ENCODE data around the gene ELP4. TPM values are rescaled to one million over a fixed set of nuclear protein-coding genes. Genes with fewer than 3 reads are reported as not detected.

The ELP4 gene
- total RNA-seq, 1 donor from 2014 or later = 19.5 TPM

DNA sequence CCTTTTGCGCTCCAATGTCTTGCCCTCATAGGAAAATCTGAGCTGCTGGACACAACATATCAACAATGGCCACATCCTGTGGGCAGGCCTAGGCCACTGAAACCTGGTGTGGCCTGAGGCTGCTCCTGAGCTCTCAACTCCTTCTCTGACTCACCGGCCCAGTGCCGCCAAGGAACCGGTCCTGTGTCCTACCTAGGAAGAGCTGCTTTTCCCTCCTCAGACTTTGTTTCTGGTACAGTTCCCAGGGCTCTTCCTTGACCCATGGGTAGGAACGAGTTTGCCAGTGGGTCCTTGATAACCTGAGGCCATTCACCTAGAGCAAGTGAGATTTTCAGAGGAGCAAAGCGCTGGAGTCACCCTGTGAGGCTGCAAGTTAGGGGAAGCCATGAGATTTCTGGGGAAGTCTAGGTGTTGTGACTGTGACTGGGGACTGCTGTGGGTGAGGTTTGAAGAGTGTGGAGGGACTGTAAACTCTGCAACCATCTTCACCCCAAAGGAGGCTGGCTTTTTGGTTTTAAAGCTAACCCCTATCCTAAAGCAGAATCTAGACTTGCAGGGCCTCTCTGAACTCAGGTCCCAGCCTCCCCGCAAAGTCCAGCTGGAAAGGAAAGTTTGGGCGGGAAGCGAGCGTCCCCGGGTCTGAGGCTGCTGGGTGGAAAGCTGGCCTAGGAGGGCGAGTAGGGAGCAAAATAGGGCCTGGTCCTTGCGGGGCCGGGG lies 313.5 kb downstream of the ELP4 start:
- H3K36me3 Mint-ChIP-seq = no peaks in the 10 kb centered on the region
- no peaks in the 10 kb centered on the region for H3K9me3 Mint-ChIP-seq
- peaks cover 97% of the 10 kb centered on the region for H3K27me3 Mint-ChIP-seq (ENCODE audit: low read depth)
- H3K4me1 Mint-ChIP-seq = peaks cover 5% of the 10 kb centered on the region
- DNase-seq (ENCODE audit: low spot score in 2 of 2, unreplicated experiment in 2 of 2) = no peak
- no peak overlapping the region for H3K27ac Mint-ChIP-seq
- H3K4me3 Mint-ChIP-seq = no peak overlapping the region
- TF ChIP-seq, protein P1, sequence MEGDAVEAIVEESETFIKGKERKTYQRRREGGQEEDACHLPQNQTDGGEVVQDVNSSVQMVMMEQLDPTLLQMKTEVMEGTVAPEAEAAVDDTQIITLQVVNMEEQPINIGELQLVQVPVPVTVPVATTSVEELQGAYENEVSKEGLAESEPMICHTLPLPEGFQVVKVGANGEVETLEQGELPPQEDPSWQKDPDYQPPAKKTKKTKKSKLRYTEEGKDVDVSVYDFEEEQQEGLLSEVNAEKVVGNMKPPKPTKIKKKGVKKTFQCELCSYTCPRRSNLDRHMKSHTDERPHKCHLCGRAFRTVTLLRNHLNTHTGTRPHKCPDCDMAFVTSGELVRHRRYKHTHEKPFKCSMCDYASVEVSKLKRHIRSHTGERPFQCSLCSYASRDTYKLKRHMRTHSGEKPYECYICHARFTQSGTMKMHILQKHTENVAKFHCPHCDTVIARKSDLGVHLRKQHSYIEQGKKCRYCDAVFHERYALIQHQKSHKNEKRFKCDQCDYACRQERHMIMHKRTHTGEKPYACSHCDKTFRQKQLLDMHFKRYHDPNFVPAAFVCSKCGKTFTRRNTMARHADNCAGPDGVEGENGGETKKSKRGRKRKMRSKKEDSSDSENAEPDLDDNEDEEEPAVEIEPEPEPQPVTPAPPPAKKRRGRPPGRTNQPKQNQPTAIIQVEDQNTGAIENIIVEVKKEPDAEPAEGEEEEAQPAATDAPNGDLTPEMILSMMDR (IDR thresholded peaks at IDR 0.05; ENCODE audit: unreplicated experiment) = no peak

DNA sequence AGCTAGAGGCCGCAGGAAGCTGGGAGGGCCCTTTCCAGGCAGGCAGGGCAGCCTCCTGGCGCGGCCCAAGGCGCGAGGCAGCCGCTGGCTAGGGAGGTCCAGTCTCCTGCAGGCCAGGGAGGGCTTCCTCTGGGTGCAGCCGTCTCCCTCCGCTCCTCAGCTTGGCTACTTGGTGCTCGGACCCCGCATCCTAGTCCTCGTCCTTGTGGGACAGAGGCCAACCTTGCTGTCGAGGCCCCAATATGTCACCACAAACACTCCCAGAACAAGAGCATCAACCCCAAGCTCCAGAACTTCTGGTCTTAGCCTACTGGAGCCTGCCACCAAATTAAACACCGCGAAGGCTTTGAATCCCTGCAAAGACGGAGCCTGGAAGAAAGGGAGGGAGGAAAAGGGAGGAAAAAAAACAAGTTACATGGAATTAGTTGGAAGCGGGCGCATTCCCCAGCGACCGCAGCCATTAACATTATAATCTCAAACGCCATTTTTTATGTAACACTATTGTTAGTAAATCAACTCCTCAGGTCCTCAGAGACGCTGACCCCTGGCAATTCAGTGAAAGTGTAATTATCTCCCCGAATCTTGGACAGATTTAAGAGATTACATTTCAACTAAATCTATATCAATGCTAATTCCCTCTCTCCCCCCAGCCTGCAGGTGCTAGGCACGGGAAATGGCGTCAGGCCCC lies 314.2 kb downstream of the ELP4 start:
- no peaks in the 10 kb centered on the region for H3K36me3 Mint-ChIP-seq
- no peak for DNase-seq (ENCODE audit: low spot score in 2 of 2, unreplicated experiment in 2 of 2)
- H3K9me3 Mint-ChIP-seq = no peaks in the 10 kb centered on the region
- H3K4me1 Mint-ChIP-seq = peaks cover 5% of the 10 kb centered on the region
- H3K4me3 Mint-ChIP-seq = no peak overlapping the region
- H3K27me3 Mint-ChIP-seq (ENCODE audit: low read depth) = peaks cover 96% of the 10 kb centered on the region
- H3K27ac Mint-ChIP-seq = no peak overlapping the region
- TF ChIP-seq, protein P1 (IDR thresholded peaks at IDR 0.05; ENCODE audit: unreplicated experiment) = no peak

DNA sequence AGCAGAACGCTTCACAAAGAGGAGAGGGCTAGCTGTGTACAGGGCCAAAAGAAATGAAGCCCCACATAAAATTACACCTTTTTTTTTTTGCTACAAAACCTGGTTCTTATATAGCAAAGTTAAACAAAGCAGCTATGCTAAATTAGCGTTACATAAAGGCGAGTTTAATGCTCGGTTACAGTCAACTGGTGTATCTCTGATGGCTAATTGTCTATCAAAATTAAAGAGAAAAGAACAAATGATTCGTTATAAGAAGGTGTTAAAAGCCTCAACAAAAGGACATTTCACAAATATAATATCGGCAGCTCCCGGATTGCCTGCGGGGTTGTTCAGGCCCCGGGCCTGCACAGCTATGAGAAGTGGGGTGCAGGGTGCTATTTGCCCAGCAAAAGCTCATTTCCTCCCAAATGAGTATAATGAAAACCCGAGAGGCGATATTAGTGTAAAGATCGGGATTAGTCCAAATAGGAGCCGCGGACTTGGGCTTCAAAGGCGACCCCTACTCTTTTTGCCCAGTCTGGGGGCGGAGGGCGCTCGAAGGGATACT lies 314.8 kb downstream of the ELP4 start:
- Mint-ChIP-seq H3K9me3 (no peaks in the 10 kb centered on the region), H3K27ac (no peak overlapping the region), H3K4me1 (peaks cover 5% of the 10 kb centered on the region), H3K27me3 (ENCODE audit: low read depth) (peaks cover 96% of the 10 kb centered on the region), H3K4me3 (no peak overlapping the region), H3K36me3 (no peaks in the 10 kb centered on the region)
- TF ChIP-seq, protein P1 (IDR thresholded peaks at IDR 0.05; ENCODE audit: unreplicated experiment) = no peak
- DNase-seq (ENCODE audit: low spot score in 2 of 2, unreplicated experiment in 2 of 2) = no peak

DNA sequence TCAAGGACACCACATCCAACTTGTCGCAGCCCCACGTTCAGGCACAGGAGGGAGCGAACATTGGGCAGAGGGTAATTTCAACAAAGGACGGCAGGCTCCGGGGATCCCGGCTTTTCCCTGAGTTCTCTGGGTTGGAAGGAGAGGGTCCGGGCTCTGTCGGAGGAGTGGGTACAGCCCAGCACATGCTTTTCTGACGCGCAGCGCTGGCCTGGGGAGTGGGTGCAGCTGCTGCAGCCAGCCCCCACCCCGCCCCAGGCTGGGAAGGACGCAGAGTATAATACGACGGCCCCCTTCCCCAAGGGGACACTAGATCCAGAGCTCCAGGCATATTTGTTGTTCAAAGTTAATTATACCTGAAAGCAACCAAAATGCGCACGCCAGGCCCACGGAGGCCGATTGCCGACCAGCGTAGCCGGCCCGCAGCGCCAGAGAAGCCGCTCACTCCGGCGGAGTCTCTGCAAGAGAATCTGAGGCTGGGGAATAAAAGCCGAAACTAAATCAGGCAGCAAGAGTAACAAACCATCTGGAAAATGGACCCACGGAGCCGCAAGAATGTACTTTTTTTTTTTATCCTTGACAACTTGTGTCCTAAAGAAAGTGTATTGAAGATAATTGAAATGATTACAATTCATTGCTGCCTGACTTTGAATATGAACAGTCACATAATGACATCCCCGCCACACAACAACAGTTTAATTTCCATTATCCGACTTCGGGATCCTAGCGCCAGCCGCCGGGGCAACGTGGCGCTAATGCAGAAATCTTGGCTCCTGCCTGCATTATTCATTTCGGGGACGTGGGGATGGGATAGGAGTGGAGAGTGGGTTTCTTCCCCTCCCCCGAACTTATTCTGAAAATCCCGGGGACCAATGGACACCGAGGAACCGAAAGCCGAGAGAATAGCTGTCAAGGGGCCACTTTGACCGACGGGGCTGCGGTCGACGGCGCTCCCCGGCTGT lies 315.6 kb downstream of the ELP4 start:
- no peak overlapping the region for H3K27ac Mint-ChIP-seq
- H3K27me3 Mint-ChIP-seq (ENCODE audit: low read depth) = peaks cover 96% of the 10 kb centered on the region
- no peaks in the 10 kb centered on the region for H3K36me3 Mint-ChIP-seq
- DNase-seq (ENCODE audit: low spot score in 2 of 2, unreplicated experiment in 2 of 2) = no peak
- H3K9me3 Mint-ChIP-seq = no peaks in the 10 kb centered on the region
- peaks cover 5% of the 10 kb centered on the region for H3K4me1 Mint-ChIP-seq
- no peak overlapping the region for H3K4me3 Mint-ChIP-seq
- TF ChIP-seq, protein P1 (IDR thresholded peaks at IDR 0.05; ENCODE audit: unreplicated experiment) = no peak

DNA sequence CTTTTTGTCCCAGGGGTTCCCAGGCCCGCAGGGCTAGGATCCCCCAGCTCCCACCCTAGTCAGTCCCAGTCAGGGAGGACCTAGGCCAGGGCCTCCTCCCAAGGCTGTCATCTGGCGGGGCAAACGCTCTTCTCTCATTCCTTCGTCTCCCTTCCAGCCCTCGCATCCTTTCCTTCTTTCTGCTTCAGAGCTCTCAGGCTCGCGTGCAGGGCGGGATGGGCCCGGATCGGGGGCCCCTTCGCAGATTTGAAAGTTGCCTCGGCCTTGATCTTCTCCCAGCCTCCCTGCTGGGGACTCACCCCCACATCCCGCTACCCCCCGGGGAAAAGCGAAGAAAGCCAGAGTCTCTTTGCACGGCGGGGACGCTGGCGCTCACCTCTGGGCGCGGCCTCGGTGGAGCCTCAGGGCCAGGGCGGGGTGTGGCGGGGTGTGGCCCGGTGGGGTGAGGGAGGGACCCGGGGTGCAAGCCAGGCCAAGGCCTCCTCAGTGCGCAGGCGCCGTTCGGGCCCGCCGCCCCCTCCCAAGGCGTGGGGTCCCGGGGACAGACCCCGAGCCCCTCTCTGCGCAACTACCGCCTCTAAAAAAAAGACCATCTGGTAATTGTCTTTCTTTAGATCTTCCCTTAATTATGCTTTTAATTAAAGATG lies 316.4 kb downstream of the ELP4 start:
- no peak overlapping the region for H3K27ac Mint-ChIP-seq
- H3K27me3 Mint-ChIP-seq (ENCODE audit: low read depth) = peaks cover 95% of the 10 kb centered on the region
- no peaks in the 10 kb centered on the region for H3K9me3 Mint-ChIP-seq
- no peaks in the 10 kb centered on the region for H3K36me3 Mint-ChIP-seq
- TF ChIP-seq, protein P1 (IDR thresholded peaks at IDR 0.05; ENCODE audit: unreplicated experiment) = no peak
- no peak for DNase-seq (ENCODE audit: low spot score in 2 of 2, unreplicated experiment in 2 of 2)
- peaks cover 5% of the 10 kb centered on the region for H3K4me1 Mint-ChIP-seq
- no peak overlapping the region for H3K4me3 Mint-ChIP-seq
